Type B pancreatic cell (in vitro differentiated cells): Measurements from ENCODE around the gene LTBP1. TPM values are rescaled to one million over a fixed set of nuclear protein-coding genes. Genes with fewer than 3 reads are reported as not detected.

Experiments used
- DNase-seq: peaks from one replicate; pipeline ENCODE4 v3.0.0; 2021; ENCODE audit warnings: mixed read lengths; ENCODE audit not compliant: unreplicated experiment; ENCODE audit errors: extremely low spot score
- H3K27ac Mint-ChIP-seq: 2 replicates; pipeline ENCODE4 v1.8.0; 2021; ENCODE audit warnings: mild to moderate bottlenecking, mixed read lengths
- H3K27me3 Mint-ChIP-seq: 2 replicates; pipeline ENCODE4 v1.8.0; 2021; ENCODE audit warnings: mixed read lengths
- H3K36me3 Mint-ChIP-seq: 2 replicates; pipeline ENCODE4 v1.8.0; 2021; ENCODE audit warnings: mixed read lengths
- H3K4me1 Mint-ChIP-seq: one replicate; pipeline ENCODE4 v1.8.0; 2021; ENCODE audit warnings: mixed read lengths; ENCODE audit not compliant: unreplicated experiment
- H3K4me3 Mint-ChIP-seq: 2 replicates; pipeline ENCODE4 v1.8.0; 2021; ENCODE audit warnings: mild to moderate bottlenecking, mixed read lengths
- H3K9me3 Mint-ChIP-seq: 2 replicates; pipeline ENCODE4 v1.8.0; 2021; ENCODE audit warnings: mixed read lengths
- CTCF ChIP-seq: fragments of 200-600 bp; sonication (generic); conservative IDR thresholded peaks from 2 replicates; pipeline ENCODE4 v1.5.0; 2021; ENCODE audit warnings: antibody characterized with exemption, mild to moderate bottlenecking
- total RNA-seq: library from RNA; stranded (reverse); gene quantifications from 2 replicates; pipeline ENCODE4 v1.2.1, GENCODE V29; 2021; ENCODE audit warnings: low replicate concordance

LTBP1 gene
- total RNA-seq, 1 donor from 2014 or later, result 53.3 TPM

- no peaks in the 10 kb centered on the region for H3K9me3 Mint-ChIP-seq
- peaks cover 16% of the 10 kb centered on the region for H3K36me3 Mint-ChIP-seq
- H3K27ac Mint-ChIP-seq, result no peak overlapping the region
- H3K4me1 Mint-ChIP-seq, result peaks cover 5% of the 10 kb centered on the region
- no peak for DNase-seq
- no peaks in the 10 kb centered on the region for H3K27me3 Mint-ChIP-seq
- TF ChIP-seq CTCF, result no peak
- H3K4me3 Mint-ChIP-seq, result no peak overlapping the region
These were observed 343.2 kb downstream of the LTBP1 start for GRCh38 chr2:33289961-33290360.

GRCh38 chr2:33291278-33292013, 344.7 kb downstream of the LTBP1 start:
- Mint-ChIP-seq H3K9me3 (no peaks in the 10 kb centered on the region), H3K4me1 (peaks cover 5% of the 10 kb centered on the region), H3K27ac (no peak overlapping the region), H3K27me3 (no peaks in the 10 kb centered on the region), H3K4me3 (no peak overlapping the region), H3K36me3 (peaks cover 12% of the 10 kb centered on the region)
- TF ChIP-seq CTCF, result no peak
- no peak for DNase-seq

- H3K36me3 Mint-ChIP-seq, result peaks cover 11% of the 10 kb centered on the region
- no peak for DNase-seq
- no peak overlapping the region for H3K27ac Mint-ChIP-seq
- H3K9me3 Mint-ChIP-seq, result no peaks in the 10 kb centered on the region
- no peaks in the 10 kb centered on the region for H3K27me3 Mint-ChIP-seq
- peaks cover 5% of the 10 kb centered on the region for H3K4me1 Mint-ChIP-seq
- no peak overlapping the region for H3K4me3 Mint-ChIP-seq
- no peak for TF ChIP-seq CTCF
These were observed 345.3 kb downstream of the LTBP1 start for GRCh38 chr2:33292063-33292462.

- no peak for TF ChIP-seq CTCF
- Mint-ChIP-seq H3K4me1 (peaks cover 5% of the 10 kb centered on the region), H3K27ac (no peak overlapping the region), H3K4me3 (no peak overlapping the region), H3K36me3 (peaks cover 2% of the 10 kb centered on the region), H3K27me3 (no peaks in the 10 kb centered on the region), H3K9me3 (no peaks in the 10 kb centered on the region)
- no peak for DNase-seq
These were observed 346.3 kb downstream of the LTBP1 start for GRCh38 chr2:33292981-33293595.

- Mint-ChIP-seq H3K36me3 (no peaks in the 10 kb centered on the region), H3K27ac (no peak overlapping the region), H3K4me3 (no peak overlapping the region), H3K4me1 (no peaks in the 10 kb centered on the region), H3K27me3 (no peaks in the 10 kb centered on the region), H3K9me3 (no peaks in the 10 kb centered on the region)
- no peak for TF ChIP-seq CTCF
- DNase-seq, result no peak
These were observed 351.5 kb downstream of the LTBP1 start for GRCh38 chr2:33298233-33298632.
